ENCODE results near the gene BCL2L14.
A peak's percentile ranks its signal among the peaks of the same experiment; 100 is the strongest.

BCL2L14 gene

GRCh38 chr12:12029653-12030052 lies 41.1 kb upstream of the BCL2L14 start:
- H3K4me3 ChIP-seq (ENCODE audit: low read depth, low read length): no peak overlapping the region
- DNase-seq (ENCODE audit: low read depth): no peak
- no peak for TF ChIP-seq CTCF (IDR thresholded peaks at IDR 0.05; ENCODE audit: control insufficient read depth, extremely low read depth, insufficient read depth)

GRCh38 chr12:12032260-12032791 lies 38.4 kb upstream of the BCL2L14 start:
- no peak for DNase-seq (ENCODE audit: low read depth)
- H3K4me3 ChIP-seq (ENCODE audit: low read depth, low read length): no peak overlapping the region
- no peak for TF ChIP-seq CTCF (IDR thresholded peaks at IDR 0.05; ENCODE audit: control insufficient read depth, extremely low read depth, insufficient read depth)

DNA sequence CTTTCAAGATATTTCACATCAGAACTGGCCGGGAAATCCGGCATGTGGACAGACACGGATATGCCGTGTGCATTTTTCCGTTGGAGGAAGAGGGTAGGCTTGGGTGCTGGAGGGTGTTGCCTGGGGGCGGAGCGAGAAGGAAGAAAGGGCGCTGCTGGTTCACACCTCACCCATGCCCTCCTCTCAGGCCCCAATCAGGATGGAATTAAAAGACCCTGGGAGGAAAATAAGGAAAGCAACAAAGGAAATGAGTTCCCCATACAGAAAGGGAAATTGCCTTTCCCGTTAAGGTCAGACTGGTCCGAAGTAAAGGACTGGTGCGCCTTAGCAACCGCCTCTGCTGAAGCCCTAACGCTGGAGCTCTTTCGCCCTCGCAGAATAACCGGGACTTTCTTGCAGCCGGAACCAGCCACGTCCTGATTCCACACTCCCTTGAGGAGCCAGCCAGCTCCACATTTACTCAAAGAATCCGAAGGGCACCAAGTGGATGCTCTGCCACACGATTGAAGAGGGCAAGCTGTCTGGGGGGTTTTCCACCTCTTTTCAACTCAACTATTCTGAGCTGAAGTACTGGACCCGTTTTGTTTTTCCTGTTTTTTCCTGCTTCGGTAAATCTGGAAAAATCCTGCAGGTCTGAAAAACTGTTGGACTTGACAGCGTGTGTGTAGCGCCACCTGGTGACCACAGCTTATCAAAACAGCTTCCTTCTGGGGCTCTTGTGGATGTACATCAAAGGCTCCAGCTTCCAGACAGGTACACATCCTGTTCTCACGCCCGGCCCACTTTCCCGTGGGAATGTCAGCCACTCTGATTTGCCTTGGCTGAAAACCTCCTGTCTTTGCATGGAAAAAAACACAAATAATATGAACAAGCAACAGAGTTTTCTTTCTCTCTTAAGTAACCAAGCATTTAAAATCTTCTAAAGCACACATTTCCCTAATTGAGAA lies 37.6 kb upstream of the BCL2L14 start:
- DNase-seq (ENCODE audit: low read depth): peak; percentile 89
- peak; percentile 84 for TF ChIP-seq CTCF (IDR thresholded peaks at IDR 0.05; ENCODE audit: control insufficient read depth, extremely low read depth, insufficient read depth)
- H3K4me3 ChIP-seq (ENCODE audit: low read depth, low read length): peak overlapping the region; percentile 42

GRCh38 chr12:12033824-12034223 lies 36.9 kb upstream of the BCL2L14 start:
- H3K4me3 ChIP-seq (ENCODE audit: low read depth, low read length): no peak overlapping the region
- no peak for TF ChIP-seq CTCF (IDR thresholded peaks at IDR 0.05; ENCODE audit: control insufficient read depth, extremely low read depth, insufficient read depth)
- no peak for DNase-seq (ENCODE audit: low read depth)

DNA sequence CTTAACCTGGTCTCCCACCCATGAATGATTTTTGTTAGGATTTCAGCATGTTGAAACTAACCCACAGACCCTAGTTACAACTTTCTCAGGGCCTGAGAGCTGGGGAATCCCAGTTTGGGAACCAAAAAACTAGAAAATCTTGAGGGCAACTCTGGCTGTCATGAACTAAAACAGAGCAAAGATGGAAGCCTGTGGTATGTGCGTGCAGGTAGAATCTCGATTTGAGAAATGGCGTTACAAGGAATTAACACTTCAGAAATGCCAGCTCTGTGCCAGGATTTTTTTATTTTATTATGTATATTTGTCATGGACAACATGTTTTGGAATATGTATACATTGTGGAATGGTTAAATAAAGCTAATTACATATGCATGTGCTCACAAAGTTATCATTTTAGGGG lies 36.4 kb upstream of the BCL2L14 start:
- TF ChIP-seq CTCF (IDR thresholded peaks at IDR 0.05; ENCODE audit: control insufficient read depth, extremely low read depth, insufficient read depth): no peak
- no peak overlapping the region for H3K4me3 ChIP-seq (ENCODE audit: low read depth, low read length)
- no peak for DNase-seq (ENCODE audit: low read depth)

DNA sequence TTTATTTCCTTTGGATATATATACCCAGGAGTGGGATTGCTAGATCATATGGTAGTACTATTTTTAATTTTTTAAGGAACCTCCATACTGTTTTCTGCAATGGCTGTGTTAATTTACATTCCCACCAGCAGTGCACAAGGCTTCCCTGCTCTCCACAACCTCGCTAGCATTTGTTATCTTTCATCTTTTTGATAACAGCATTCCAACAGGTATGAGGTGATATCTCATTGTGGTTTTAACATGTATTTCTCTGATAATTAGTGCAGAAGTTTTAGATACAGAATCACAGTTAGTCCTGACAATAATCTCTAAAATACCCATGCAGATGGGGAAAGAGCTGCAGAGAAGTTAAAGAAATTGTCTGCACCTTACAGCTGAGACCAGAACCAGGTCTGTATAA lies 35.5 kb upstream of the BCL2L14 start:
- no peak for DNase-seq (ENCODE audit: low read depth)
- H3K4me3 ChIP-seq (ENCODE audit: low read depth, low read length): no peak overlapping the region
- TF ChIP-seq CTCF (IDR thresholded peaks at IDR 0.05; ENCODE audit: control insufficient read depth, extremely low read depth, insufficient read depth): no peak
